ENCODE results near the gene BOD1L1.
"Not testable (repeated sequence)": the region's sequence is repeated elsewhere in the genome, so short reads cannot be mapped to it uniquely, and the experiment has no call there.

Gene BOD1L1

GRCh38 chr4:13618212-13618806 lies 9.2 kb downstream of the BOD1L1 start:
- no peak for DNase-seq

GRCh38 chr4:13617801-13618200 lies 9.7 kb downstream of the BOD1L1 start:
- DNase-seq, result no peak

DNA sequence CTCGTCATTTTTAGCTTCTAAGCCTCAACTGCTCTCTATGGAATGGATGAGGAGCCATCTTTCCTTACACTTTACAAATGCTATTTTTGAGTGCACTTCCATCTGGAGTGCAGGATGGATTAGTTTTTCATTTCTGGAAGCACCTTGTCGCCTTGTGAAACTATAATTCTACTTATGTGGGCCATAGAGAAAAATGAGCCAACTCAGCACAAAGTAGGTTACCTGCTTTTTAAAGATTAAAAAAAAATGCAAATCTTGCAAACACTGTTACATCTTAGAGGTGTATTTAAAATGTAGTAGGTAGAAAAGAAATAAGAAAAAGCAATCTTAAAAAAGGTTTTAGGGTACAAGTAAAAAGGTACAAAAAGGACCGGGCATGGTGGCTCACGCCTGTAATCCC lies 10.9 kb downstream of the BOD1L1 start:
- DNase-seq, result no peak

- DNase-seq, result no peak
Observed at GRCh38 chr4:13615161-13615560, 12.4 kb downstream of the BOD1L1 start.

DNA sequence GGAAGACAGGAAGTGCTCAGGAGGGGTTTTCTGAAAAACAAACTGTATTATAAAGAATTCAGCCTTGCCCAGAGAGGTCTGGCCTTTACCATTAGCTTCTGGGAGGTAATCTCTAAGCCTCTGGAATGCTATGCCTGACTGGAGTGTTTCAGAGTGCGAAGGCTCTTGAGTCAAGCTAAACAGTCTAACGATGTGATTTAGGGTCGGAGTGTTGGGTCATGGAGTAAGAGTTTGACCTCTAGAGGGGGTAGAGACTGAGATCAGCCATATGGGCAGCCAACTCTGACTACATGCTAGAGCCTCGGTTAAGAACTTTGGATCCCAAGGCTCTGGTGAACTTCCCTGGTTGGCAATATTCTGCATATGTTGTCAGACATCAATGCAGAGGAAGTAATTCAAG lies 15.0 kb downstream of the BOD1L1 start:
- no peak for DNase-seq

GRCh38 chr4:13611283-13611842 lies 16.2 kb downstream of the BOD1L1 start:
- DNase-seq, result no peak

GRCh38 chr4:13605330-13605729 lies 22.2 kb downstream of the BOD1L1 start:
- DNase-seq, result no peak

- DNase-seq, result no peak
Observed at GRCh38 chr4:13601848-13602247, 25.7 kb downstream of the BOD1L1 start.

GRCh38 chr4:13601048-13601447 lies 26.5 kb downstream of the BOD1L1 start:
- DNase-seq, result no peak

DNA sequence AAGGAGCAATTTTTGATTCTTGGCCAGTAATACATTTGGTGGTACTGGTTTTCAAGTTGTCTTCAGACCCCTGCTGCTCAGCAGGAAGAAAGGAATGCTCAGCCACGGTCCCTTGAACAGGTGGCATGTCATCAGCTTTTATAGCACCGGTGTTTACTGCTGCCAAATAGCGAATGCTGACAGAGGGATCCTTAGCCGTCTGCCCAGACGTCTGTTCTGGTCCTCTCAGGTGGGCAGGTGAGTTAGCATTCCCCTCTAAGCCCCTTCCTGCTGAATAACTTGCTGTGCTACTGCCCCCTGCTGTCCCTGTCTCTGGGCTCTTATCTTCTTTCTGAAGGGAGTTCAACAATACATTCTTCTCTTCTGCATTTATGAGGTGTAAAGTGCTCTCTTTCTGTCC lies 28.4 kb downstream of the BOD1L1 start:
- DNase-seq, result no peak

DNA sequence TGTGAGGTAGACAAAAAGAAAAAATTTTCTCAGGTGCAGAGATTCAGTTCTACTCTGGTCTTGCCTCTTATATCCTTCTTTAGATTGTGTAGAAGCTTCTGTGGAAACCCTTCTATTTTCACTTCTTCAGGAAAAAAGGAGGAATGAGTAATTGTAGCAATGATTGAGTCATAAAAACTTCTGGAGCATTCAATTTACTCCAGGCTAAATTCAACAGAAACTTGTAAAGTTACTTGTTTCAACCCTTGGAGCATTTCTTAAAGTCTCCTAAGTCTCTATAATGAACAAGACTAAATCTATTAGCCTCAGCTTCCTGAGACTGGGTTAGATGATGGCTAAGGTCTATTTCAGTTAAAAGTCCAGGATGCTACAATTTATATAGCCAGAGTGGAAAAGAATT lies 29.9 kb downstream of the BOD1L1 start:
- DNase-seq, result peak; percentile 3

DNA sequence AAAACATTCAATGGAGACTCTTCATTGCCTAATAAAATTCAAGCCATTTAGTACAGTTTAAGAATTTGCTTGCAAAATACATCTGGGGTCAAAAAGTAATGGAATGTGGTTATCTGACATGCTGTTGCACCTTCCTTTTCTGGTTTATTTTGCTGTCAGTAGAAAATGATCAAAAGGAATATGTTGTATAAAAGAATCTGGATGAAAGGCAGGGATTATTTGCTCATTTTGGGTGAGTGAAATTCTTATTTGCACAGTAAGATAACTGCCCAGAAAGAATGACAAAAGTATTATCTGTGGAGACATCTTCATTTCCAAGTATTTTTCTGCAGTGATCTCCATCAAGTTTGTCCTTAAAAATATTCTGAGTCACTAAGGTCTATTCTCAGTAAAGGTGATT lies 30.4 kb downstream of the BOD1L1 start:
- no peak for DNase-seq

DNA sequence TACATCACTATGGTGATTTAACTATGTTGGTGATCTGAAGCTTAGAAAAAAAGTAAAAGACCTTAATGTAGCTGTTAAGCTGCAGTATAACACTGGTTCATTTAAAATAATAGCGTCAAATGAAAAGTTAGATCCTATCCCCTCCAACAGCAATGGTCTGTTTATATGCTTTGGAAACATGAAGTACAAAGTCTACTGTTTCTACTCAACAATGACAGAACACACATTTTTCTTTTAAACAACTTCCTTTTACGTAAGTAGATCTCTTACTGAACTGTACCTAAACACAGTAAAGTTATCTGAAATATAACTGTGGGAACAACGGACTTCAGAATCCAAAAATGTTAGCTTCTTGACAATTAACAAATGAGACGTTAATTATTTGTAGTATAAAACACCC lies 35.3 kb downstream of the BOD1L1 start:
- no peak for DNase-seq

- DNase-seq, result no peak
Observed at GRCh38 chr4:13590766-13591165, 36.8 kb downstream of the BOD1L1 start.

DNA sequence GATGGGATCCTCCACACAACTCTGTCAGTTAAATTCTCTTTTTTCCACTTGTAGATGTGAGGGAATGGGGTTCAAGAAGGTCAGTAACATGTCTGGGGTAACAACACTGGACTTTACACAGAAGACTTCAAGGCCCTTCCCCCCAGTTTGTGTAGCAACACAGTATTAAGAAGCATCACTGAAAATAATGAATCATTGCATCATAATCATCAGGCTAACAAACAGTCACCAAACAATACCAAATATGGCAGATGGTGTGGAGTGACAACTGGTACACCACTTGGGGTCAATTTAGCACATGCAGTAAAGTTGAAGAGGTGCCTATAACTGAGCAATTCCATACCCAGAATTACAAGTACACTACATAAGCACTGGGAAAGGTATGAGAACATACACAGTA lies 38.6 kb downstream of the BOD1L1 start:
- DNase-seq, result no peak

DNA sequence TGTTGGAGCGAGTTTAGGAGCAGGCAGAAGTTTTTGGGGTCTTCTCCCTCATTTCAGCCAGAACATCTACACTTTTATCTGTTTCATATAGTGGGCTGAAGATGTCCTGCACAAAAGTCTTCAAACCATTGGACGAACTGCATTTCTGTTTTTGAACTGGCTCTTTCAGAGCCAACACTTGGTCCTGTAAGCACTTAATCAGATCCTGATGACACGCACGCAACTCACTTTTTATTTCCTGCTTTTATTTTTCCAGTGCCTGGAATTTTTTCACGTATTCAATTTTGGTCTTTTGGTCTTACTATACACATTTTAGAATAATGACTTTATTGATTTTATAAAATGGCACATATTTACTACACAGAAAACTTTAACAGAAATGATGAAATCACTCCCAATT lies 43.0 kb downstream of the BOD1L1 start:
- DNase-seq, result peak; percentile 16

DNA sequence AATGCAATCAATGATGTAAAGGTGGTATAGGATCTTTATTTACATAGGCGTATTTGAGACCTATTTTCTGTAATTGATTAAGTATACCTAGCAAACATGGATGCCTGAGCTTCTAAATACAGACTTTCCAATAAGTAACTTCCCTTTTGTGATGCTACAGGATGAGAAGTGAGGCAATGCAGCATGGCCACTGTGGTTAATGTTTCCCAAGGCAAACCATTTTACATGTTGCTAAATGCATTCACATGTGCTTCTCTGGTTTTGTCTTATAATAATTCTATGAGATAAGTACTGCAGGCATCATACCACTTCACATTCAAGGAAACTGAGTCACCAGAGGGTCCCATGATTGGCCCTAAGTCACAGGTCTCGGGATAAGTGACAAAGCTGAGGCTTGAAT lies 47.5 kb downstream of the BOD1L1 start:
- DNase-seq, result no peak

- no peak for DNase-seq
Observed at GRCh38 chr4:13577660-13578059, 49.9 kb downstream of the BOD1L1 start.

DNA sequence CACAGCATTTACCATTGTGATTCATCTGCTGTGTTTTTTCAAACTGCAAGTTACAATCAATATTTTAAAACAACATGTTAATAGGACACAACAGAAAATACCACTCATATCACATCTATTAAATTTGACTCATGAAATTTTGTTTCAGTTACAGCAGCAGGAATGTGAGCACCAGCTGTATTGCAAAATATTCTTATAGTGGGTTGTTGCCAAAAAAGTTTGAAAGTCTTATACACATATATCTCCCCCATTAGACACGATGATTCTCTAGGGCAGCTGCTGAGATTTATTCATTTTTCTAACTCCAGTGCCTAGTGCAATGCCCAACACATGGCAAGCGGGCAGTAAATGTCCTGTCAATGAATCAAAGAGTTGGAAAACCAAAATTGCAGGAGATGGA lies 56.6 kb downstream of the BOD1L1 start:
- DNase-seq, result no peak

GRCh38 chr4:13567125-13567524 lies 60.4 kb downstream of the BOD1L1 start:
- no peak for DNase-seq

DNA sequence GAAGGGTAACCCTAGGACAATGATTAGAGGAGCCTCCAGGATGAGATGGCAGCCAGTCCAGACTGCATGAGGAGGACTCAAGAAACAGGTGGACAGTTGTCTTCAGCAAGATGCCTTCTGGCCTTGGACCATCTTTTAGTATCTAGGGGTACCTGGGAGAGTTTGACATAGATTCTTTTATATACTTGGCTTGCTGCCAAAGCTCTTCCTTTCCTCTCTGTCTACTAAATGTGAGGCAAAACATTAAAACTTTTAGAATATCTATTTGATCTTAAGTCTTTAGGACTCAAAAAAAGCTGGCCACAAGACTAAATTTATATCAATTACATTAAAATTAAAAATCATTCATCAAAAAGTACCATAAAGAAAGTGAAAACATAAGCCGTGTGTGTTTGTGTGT lies 64.6 kb downstream of the BOD1L1 start:
- DNase-seq, result no peak

DNA sequence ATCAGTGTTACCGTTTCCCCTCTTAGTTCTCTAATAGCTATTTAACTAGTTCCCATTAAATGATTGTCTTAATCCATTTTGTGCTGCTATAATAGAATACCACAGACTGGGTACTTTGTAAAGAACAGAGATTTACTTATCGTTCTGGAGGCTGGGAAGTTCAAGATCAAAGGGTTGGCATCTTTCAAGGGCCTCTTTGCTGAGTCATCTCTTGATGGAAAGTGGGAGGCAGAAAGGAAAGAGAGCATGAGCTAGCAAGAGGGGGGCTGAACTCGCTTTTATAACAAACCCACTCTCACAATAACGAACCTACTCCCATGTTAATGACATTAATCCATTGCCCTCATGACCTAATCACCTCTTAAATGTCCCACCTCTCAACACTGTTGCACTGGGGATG lies 65.9 kb downstream of the BOD1L1 start:
- no peak for DNase-seq

- DNase-seq, result not testable (repeated sequence)
Observed at GRCh38 chr4:13560111-13560510, 67.4 kb downstream of the BOD1L1 start.

DNA sequence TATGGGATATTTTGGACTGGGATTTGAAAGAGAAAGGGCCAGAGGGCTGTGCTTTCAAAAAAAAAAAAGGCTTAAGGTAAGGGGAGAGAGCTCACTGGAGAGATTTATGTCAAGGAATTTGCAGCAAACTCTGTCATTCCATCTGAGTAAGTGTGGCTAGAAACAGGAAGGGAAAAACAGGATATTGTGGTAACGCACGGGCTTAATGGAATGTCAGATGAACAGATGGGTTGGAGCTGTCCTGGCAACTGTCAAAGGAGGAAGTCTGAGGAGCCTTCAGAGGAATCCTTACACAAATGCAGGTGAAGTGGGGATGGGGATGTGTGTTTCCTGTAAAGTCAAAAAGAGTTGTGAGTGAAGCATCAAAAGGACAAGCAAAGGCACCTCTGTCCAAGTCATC lies 68.1 kb downstream of the BOD1L1 start:
- peak; percentile 83 for DNase-seq

DNA sequence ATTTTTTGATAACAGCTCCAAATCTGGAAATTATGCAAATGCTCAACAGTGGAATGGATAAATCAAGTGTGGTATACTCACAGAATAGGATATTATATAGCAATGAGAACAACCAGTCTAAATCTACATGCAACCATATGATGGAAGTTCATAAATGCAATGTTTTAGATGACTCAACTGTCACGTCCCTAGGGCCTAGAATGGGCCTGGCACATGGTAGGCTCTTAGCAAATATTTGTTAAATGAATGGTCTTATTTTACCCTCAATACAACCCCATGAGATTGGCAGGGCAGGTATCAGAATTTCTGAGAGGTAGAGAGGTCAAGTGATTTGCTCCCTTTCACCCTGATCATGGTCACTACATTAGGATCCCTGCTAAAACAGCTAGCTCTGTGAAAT lies 68.6 kb downstream of the BOD1L1 start:
- DNase-seq, result peak; percentile 33
